HepG2 (cell line): ENCODE results near the gene TMEM232. TPM values are rescaled to one million over a fixed set of nuclear protein-coding genes. Genes with fewer than 3 reads are reported as not detected.

Source experiments
- ATAC-seq: fragments of 200-7000 bp; cut with Tn5 transposase; 3 replicates; pipeline ENCODE4 v1.9.1; 2020; ENCODE audit warnings: mild to moderate bottlenecking, moderate library complexity
- BruUV-seq: library from RNA; stranded (reverse); fragments of 400-500 nt; replicated peaks from 2 replicates; lab custom pipeline; 2021; lab: Mats Ljungman, UMichigan
- CTCF ChIA-PET: fragments of 300-600 bp; formaldehyde crosslinking; extraction: SDS; loops from one replicate; lab custom pipeline; 2021; ENCODE audit warnings: low total read pairs, inconsistent platforms, low intra/inter-chr PET ratio; lab: Yijun Ruan, JAX
- POLR2A ChIA-PET: fragments of 350-600 bp; sonication (Branson Sonifier 250); formaldehyde crosslinking; loops from one replicate; lab custom pipeline; 2020; ENCODE audit warnings: antibody characterized with exemption, inconsistent platforms; lab: Yijun Ruan, JAX
- DNase-seq: peaks from one replicate; pipeline ENCODE4 v3.0.0-alpha.2; 2015; ENCODE audit warnings: low spot score
- FAIRE-seq: peaks from 3 replicates; lab custom pipeline; 2011; peaks lifted over from hg19 to GRCh38; lab: Jason Lieb, UNC
- H2AFZ ChIP-seq: one replicate; pipeline ENCODE4 v1.6.1; 2011; ENCODE audit warnings: low read length, inconsistent platforms
- H3K27ac ChIP-seq: fragments of 300-600 bp; 3 replicates; pipeline ENCODE4 v1.8.0; 2011; ENCODE audit warnings: mixed run types, mild to moderate bottlenecking, mixed read lengths, low read length, inconsistent platforms; ENCODE audit not compliant: insufficient read depth; ENCODE audit errors: extremely low read length
- H3K27me3 ChIP-seq, 2 experiments: fragments of 200-600 bp in 1 of 2; 2 replicates in 1 of 2; 3 replicates in 1 of 2; pipeline versions ENCODE4 v1.6.0 to v1.8.0; 2011; ENCODE audit warnings: low read length in 2 of 2, mild to moderate bottlenecking in 2 of 2, moderate library complexity in 2 of 2, inconsistent platforms in 1 of 2; ENCODE audit not compliant: insufficient read depth in 2 of 2, control insufficient read depth in 1 of 2
- H3K36me3 ChIP-seq, 2 experiments: fragments of 200-600 bp in 1 of 2; replicated peaks in 1 of 2; 2 replicates in 1 of 2; 3 replicates in 1 of 2; pipeline versions ENCODE4 v1.5.1 to v1.8.0; 2011; ENCODE audit warnings: low read length in 2 of 2, inconsistent platforms in 1 of 2; ENCODE audit not compliant: insufficient read depth in 2 of 2, control insufficient read depth in 1 of 2
- H3K4me1 ChIP-seq: 2 replicates; pipeline ENCODE4 v1.5.1; 2012; ENCODE audit warnings: low read length, inconsistent platforms; ENCODE audit not compliant: insufficient read depth
- H3K4me2 ChIP-seq: 2 replicates; pipeline ENCODE4 v1.6.0; 2011; ENCODE audit warnings: low read depth, low read length, inconsistent platforms
- H3K4me3 ChIP-seq, 3 experiments: fragments of 200-600 bp in 1 of 3; sonication (generic), shearing (Covaris generic) in 1 of 3; replicated peaks in 1 of 3; 2 replicates each; pipeline ENCODE4 v1.5.1; 2011 to 2016; ENCODE audit warnings: low read length in 3 of 3, inconsistent platforms in 2 of 3, low read depth in 2 of 3, mild to moderate bottlenecking in 2 of 3, control low read depth in 1 of 3, mixed read lengths in 1 of 3; ENCODE audit not compliant: insufficient read depth in 1 of 3
- H3K79me2 ChIP-seq: one replicate; pipeline ENCODE4 v1.6.1; 2011; ENCODE audit warnings: low read length, inconsistent platforms; ENCODE audit not compliant: insufficient read depth
- H3K9ac ChIP-seq: 2 replicates; pipeline ENCODE4 v1.6.0; 2011; ENCODE audit warnings: mild to moderate bottlenecking, low read depth, low read length, inconsistent platforms; ENCODE audit not compliant: insufficient read depth
- H3K9me3 ChIP-seq: 2 replicates; pipeline ENCODE4 v1.5.1; 2012; ENCODE audit warnings: mild to moderate bottlenecking, low read length
- H4K20me1 ChIP-seq: 2 replicates; pipeline ENCODE4 v1.6.0; 2011; ENCODE audit warnings: inconsistent platforms, mild to moderate bottlenecking, low read length, moderate library complexity; ENCODE audit not compliant: insufficient read depth
- MBNL3 ChIP-seq: fragments of 250-450 bp; sonication (Bioruptor Pico); conservative IDR thresholded peaks from 2 replicates; pipeline ENCODE4 v1.8.0; 2022; ENCODE audit warnings: mild to moderate bottlenecking, inconsistent platforms
- SKIL ChIP-seq: sonication (generic); formaldehyde crosslinking; IDR thresholded peaks from 2 replicates; pipeline ENCODE4 v1.8.0; 2022; ENCODE audit warnings: missing genetic modification reagents, mild to moderate bottlenecking, moderate library complexity, borderline replicate concordance
- ZNF766 ChIP-seq: sonication (generic); formaldehyde crosslinking; IDR thresholded peaks from 2 replicates; pipeline ENCODE4 v1.5.0; 2020; ENCODE audit warnings: missing genetic modification reagents, borderline replicate concordance
- ZNF878 ChIP-seq: sonication (generic); formaldehyde crosslinking; IDR thresholded peaks from 2 replicates; pipeline ENCODE4 v1.8.1; 2023; ENCODE audit warnings: mild to moderate bottlenecking, missing genetic modification reagents, moderate library complexity
- WGBS: methylation state at CpG from one replicate; pipeline ENCODE4 v1.1.6; 2017; ENCODE audit warnings: low lambda C conversion rate; 5-methylcytosine and 5-hydroxymethylcytosine counted together
- in situ Hi-C: cut with HindIII; loops from 2 replicates; pipeline ENCODE4 v1.10.0; 2017; ENCODE audit warnings: low pct_unique_long_range_greater_than_20kb; ENCODE audit not compliant: extremely low pct_ligation_motif_present
- intact Hi-C: fragments of 100-400 bp; cut with micrococcal nuclease; formaldehyde crosslinking; loops from one replicate; pipeline ENCODE4 v1.10.0; 2022; ENCODE audit not compliant: unreplicated experiment
- polyA plus RNA-seq, 8 experiments: library from polyadenylated mRNA; depleted of rRNA in 3 of 8; stranded (reverse) in 7 of 8; unstranded in 1 of 8; fragments of >200 nt; fragmentation: Illumina TruSeq in 4 of 8; extraction: Trizol in 4 of 8; gene quantifications; 2 replicates each; pipeline versions ENCODE4 v1.2.1 to v1.2.3, GENCODE V29; 2011 to 2016; ENCODE audit warnings: low read depth in 4 of 8, missing spikeins in 1 of 8, mixed read lengths in 1 of 8; ENCODE audit not compliant: insufficient read depth in 1 of 8
- total RNA-seq, 5 experiments: library from RNA; depleted of rRNA; stranded (reverse); fragments of >200 nt; fragmentation: Illumina TruSeq; extraction: Trizol; gene quantifications; 2 replicates each; pipeline ENCODE4 v1.2.3, GENCODE V29; 2016; ENCODE audit warnings: low read depth in 1 of 5
- TF ChIP-seq, protein P1 (sequence below): sonication (generic); formaldehyde crosslinking; IDR thresholded peaks from 2 replicates; pipeline ENCODE4 v1.5.0; 2020; ENCODE audit warnings: mild to moderate bottlenecking, missing genetic modification reagents

Gene TMEM232
- total and polyA plus RNA-seq, 2 of the 13 experiments (the other 11 are each of a cell fraction or from before 2014, with no cell fraction given): 0.29 to 0.71 TPM

GRCh38 chr5:110687485-110687884, 39.0 kb downstream of the TMEM232 start:
- WGBS: 5% methylated on average over 1 of the region's 1 CpG
- CTCF ChIA-PET: no interaction called here
- BruUV-seq: no TSS peak

More at GRCh38 chr5:110687485-110687884, 39.0 kb downstream of the TMEM232 start:
- TF ChIP-seq, protein P1, sequence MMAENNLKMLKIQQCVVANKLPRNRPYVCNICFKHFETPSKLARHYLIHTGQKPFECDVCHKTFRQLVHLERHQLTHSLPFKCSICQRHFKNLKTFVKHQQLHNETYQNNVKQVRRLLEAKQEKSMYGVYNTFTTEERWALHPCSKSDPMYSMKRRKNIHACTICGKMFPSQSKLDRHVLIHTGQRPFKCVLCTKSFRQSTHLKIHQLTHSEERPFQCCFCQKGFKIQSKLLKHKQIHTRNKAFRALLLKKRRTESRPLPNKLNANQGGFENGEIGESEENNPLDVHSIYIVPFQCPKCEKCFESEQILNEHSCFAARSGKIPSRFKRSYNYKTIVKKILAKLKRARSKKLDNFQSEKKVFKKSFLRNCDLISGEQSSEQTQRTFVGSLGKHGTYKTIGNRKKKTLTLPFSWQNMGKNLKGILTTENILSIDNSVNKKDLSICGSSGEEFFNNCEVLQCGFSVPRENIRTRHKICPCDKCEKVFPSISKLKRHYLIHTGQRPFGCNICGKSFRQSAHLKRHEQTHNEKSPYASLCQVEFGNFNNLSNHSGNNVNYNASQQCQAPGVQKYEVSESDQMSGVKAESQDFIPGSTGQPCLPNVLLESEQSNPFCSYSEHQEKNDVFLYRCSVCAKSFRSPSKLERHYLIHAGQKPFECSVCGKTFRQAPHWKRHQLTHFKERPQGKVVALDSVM (CRISPR knock-in tag): no peak
- no peak for TF ChIP-seq ZNF878
- TF ChIP-seq MBNL3 (CRISPR knock-in tag): no peak
- TF ChIP-seq SKIL (CRISPR knock-in tag): no peak
- no peak for TF ChIP-seq ZNF766 (CRISPR knock-in tag)
- Histone ChIP-seq H4K20me1 (no peaks in the 10 kb centered on the region), H3K36me3 (no peaks in the 10 kb centered on the region), H3K4me1 (no peaks in the 10 kb centered on the region), H3K27ac (no peak overlapping the region), H3K79me2 (no peaks in the 10 kb centered on the region), H3K4me2 (no peak overlapping the region), H2AFZ (no peak overlapping the region), H3K9me3 (no peaks in the 10 kb centered on the region), H3K27me3 (no peaks in the 10 kb centered on the region), H3K9ac (no peak overlapping the region), H3K4me3 (no peak overlapping the region)
- intact Hi-C loops (no loop called here), in situ Hi-C loops (no loop called here)
- ATAC-seq (no peak), FAIRE-seq (no peak), DNase-seq (no peak)
- POLR2A ChIA-PET: no interaction called here
